NCI-H345 treated with DMSO at 0.1 percent for 48 hours (cell line): ENCODE results near the gene LHFPL2.

Source experiments
- DNase-seq: peaks from one replicate; lab custom pipeline; 2025; ENCODE audit not compliant: unreplicated experiment; lab: John Stamatoyannopoulos, UW

LHFPL2 gene

GRCh38 chr5:78597068-78597973 lies 51.3 kb downstream of the LHFPL2 start:
- no peak for DNase-seq

GRCh38 chr5:78595458-78595921 lies 53.1 kb downstream of the LHFPL2 start:
- DNase-seq = no peak

GRCh38 chr5:78594610-78595457 lies 53.7 kb downstream of the LHFPL2 start:
- DNase-seq = no peak

GRCh38 chr5:78594021-78594420 lies 54.6 kb downstream of the LHFPL2 start:
- DNase-seq = no peak

- no peak for DNase-seq
These were observed 55.1 kb downstream of the LHFPL2 start for GRCh38 chr5:78593465-78593864.

GRCh38 chr5:78592735-78593386 lies 55.7 kb downstream of the LHFPL2 start:
- DNase-seq = no peak

GRCh38 chr5:78591972-78592700 lies 56.4 kb downstream of the LHFPL2 start:
- DNase-seq = no peak

GRCh38 chr5:78591138-78591612 lies 57.4 kb downstream of the LHFPL2 start:
- no peak for DNase-seq

- no peak for DNase-seq
These were observed 58.6 kb downstream of the LHFPL2 start for GRCh38 chr5:78589923-78590322.

GRCh38 chr5:78588507-78588906 lies 60.1 kb downstream of the LHFPL2 start:
- no peak for DNase-seq

GRCh38 chr5:78587775-78588291 lies 60.7 kb downstream of the LHFPL2 start:
- DNase-seq = no peak

GRCh38 chr5:78587081-78587774 lies 61.3 kb downstream of the LHFPL2 start:
- DNase-seq = no peak

- no peak for DNase-seq
These were observed 62.3 kb downstream of the LHFPL2 start for GRCh38 chr5:78586251-78586650.

- no peak for DNase-seq
These were observed 70.6 kb downstream of the LHFPL2 start for GRCh38 chr5:78578015-78578414.

GRCh38 chr5:78577071-78577807 lies 71.3 kb downstream of the LHFPL2 start:
- no peak for DNase-seq

- DNase-seq = no peak
These were observed 72.2 kb downstream of the LHFPL2 start for GRCh38 chr5:78576376-78576775.

GRCh38 chr5:78574731-78575161 lies 73.8 kb downstream of the LHFPL2 start:
- no peak for DNase-seq

- DNase-seq = no peak
These were observed 74.4 kb downstream of the LHFPL2 start for GRCh38 chr5:78574131-78574673.

GRCh38 chr5:78573318-78573717 lies 75.3 kb downstream of the LHFPL2 start:
- no peak for DNase-seq
